ENCODE data around the gene RASAL2.
"Not testable (repeated sequence)": the region's sequence is repeated elsewhere in the genome, so short reads cannot be mapped to it uniquely, and the experiment has no call there.

RASAL2 gene

GRCh38 chr1:178502856-178503255, 409.0 kb downstream of the RASAL2 start:
- DNase-seq (ENCODE audit: low spot score) (no peak), FAIRE-seq (no peak)

- not testable (repeated sequence) for FAIRE-seq
These were observed 409.4 kb downstream of the RASAL2 start for GRCh38 chr1:178503316-178503715.

GRCh38 chr1:178503849-178504248, 409.9 kb downstream of the RASAL2 start:
- no peak for DNase-seq (ENCODE audit: low spot score)
- FAIRE-seq, result no peak

More at GRCh38 chr1:178503316-178503715, 409.4 kb downstream of the RASAL2 start:
- not testable (repeated sequence) for DNase-seq (ENCODE audit: low spot score)

GRCh38 chr1:178504286-178504685, 410.4 kb downstream of the RASAL2 start:
- FAIRE-seq, result no peak
- no peak for DNase-seq (ENCODE audit: low spot score)

GRCh38 chr1:178506177-178506576, 412.3 kb downstream of the RASAL2 start:
- DNase-seq (ENCODE audit: low spot score) (no peak), FAIRE-seq (no peak)

GRCh38 chr1:178506669-178507068, 412.8 kb downstream of the RASAL2 start:
- FAIRE-seq (no peak), DNase-seq (ENCODE audit: low spot score) (no peak)

- no peak for DNase-seq (ENCODE audit: low spot score)
- no peak for FAIRE-seq
These were observed 415.6 kb downstream of the RASAL2 start for GRCh38 chr1:178509414-178510007.

- DNase-seq (ENCODE audit: low spot score) (no peak), FAIRE-seq (no peak)
These were observed 416.3 kb downstream of the RASAL2 start for GRCh38 chr1:178510155-178510554.

GRCh38 chr1:178512566-178513277, 418.8 kb downstream of the RASAL2 start, which contains the start of gene TEX35:
TEX35 (plus strand) TSS chr1:178513109; CDS start chr1:178513189, 80 bp downstream.
- FAIRE-seq, result no peak

GRCh38 chr1:178513278-178513983, 419.5 kb downstream of the RASAL2 start:
- DNase-seq (ENCODE audit: low spot score) (no peak), FAIRE-seq (no peak)

More at GRCh38 chr1:178512566-178513277, 418.8 kb downstream of the RASAL2 start, which contains the start of gene TEX35:
- no peak for DNase-seq (ENCODE audit: low spot score)

GRCh38 chr1:178516110-178516509, 422.2 kb downstream of the RASAL2 start:
- FAIRE-seq (no peak), DNase-seq (ENCODE audit: low spot score) (no peak)

- FAIRE-seq (no peak), DNase-seq (ENCODE audit: low spot score) (no peak)
These were observed 425.0 kb downstream of the RASAL2 start for GRCh38 chr1:178518894-178519293.

GRCh38 chr1:178520803-178521202, 426.9 kb downstream of the RASAL2 start:
- no peak for DNase-seq (ENCODE audit: low spot score)
- no peak for FAIRE-seq

- no peak for DNase-seq (ENCODE audit: low spot score)
- FAIRE-seq, result no peak
These were observed 427.3 kb downstream of the RASAL2 start for GRCh38 chr1:178521241-178521640.

GRCh38 chr1:178527117-178527516, 433.2 kb downstream of the RASAL2 start:
- no peak for FAIRE-seq
- DNase-seq (ENCODE audit: low spot score), result no peak

GRCh38 chr1:178528228-178528952, 434.5 kb downstream of the RASAL2 start:
- DNase-seq (ENCODE audit: low spot score), result no peak
- no peak for FAIRE-seq

GRCh38 chr1:178528953-178529335, 435.0 kb downstream of the RASAL2 start:
- no peak for FAIRE-seq
- no peak for DNase-seq (ENCODE audit: low spot score)

GRCh38 chr1:178529364-178530036, 435.6 kb downstream of the RASAL2 start:
- FAIRE-seq (no peak), DNase-seq (ENCODE audit: low spot score) (no peak)

GRCh38 chr1:178530037-178530402, 436.1 kb downstream of the RASAL2 start:
- DNase-seq (ENCODE audit: low spot score) (peak; percentile 93), FAIRE-seq (peak; percentile 99)

GRCh38 chr1:178530502-178530901, 436.6 kb downstream of the RASAL2 start:
- DNase-seq (ENCODE audit: low spot score) (no peak), FAIRE-seq (no peak)

GRCh38 chr1:178531887-178532286, 438.0 kb downstream of the RASAL2 start:
- FAIRE-seq (no peak), DNase-seq (ENCODE audit: low spot score) (no peak)

All from urothelium cell line (cell line).